Lower leg skin (tissue), 3 donors: ENCODE results near the gene LEO1.

Experiments
- POLR2A ChIP-seq, 2 donors: fragments of 450-650 bp; IDR thresholded peaks; one replicate each; pipeline ENCODE4 v1.6.1; 2016 to 2017; ENCODE audit warnings: antibody characterized with exemption in 2 of 2, mild to moderate bottlenecking in 1 of 2, moderate library complexity in 1 of 2
- TF ChIP-seq, protein P1 (sequence below), 3 donors: fragments of 450-650 bp; IDR thresholded peaks; one replicate each; pipeline ENCODE4 v1.5.1; 2016; ENCODE audit warnings: antibody characterized with exemption in 3 of 3, mild to moderate bottlenecking in 3 of 3, moderate library complexity in 2 of 3

- TF ChIP-seq, protein P1, sequence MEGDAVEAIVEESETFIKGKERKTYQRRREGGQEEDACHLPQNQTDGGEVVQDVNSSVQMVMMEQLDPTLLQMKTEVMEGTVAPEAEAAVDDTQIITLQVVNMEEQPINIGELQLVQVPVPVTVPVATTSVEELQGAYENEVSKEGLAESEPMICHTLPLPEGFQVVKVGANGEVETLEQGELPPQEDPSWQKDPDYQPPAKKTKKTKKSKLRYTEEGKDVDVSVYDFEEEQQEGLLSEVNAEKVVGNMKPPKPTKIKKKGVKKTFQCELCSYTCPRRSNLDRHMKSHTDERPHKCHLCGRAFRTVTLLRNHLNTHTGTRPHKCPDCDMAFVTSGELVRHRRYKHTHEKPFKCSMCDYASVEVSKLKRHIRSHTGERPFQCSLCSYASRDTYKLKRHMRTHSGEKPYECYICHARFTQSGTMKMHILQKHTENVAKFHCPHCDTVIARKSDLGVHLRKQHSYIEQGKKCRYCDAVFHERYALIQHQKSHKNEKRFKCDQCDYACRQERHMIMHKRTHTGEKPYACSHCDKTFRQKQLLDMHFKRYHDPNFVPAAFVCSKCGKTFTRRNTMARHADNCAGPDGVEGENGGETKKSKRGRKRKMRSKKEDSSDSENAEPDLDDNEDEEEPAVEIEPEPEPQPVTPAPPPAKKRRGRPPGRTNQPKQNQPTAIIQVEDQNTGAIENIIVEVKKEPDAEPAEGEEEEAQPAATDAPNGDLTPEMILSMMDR (IDR thresholded peaks at IDR 0.05), result no peak
- no peak for TF ChIP-seq POLR2A (IDR thresholded peaks at IDR 0.05)
Observed at GRCh38 chr15:51992953-51993352, 21.4 kb upstream of the LEO1 start.
